ENCODE data around the gene COX5B.
"Not testable (repeated sequence)": the region's sequence is repeated elsewhere in the genome, so short reads cannot be mapped to it uniquely, and the experiment has no call there.

Gene COX5B

DNA sequence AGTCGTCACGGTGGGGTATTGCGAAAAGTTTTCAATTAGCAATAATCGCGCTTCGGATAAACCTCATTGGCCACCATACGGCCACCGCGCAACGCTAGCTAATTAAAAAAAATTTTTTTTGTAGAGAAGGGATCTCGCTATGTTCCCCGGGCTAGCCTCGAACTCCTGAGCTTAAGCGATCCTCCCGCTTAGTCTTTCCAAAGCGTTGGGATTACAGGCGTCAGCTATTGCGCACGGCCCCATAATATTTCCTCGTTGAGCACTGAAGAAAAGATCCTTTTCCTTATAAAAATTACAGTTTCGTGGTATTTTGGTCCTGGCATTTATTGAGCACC lies 18.7 kb downstream of the COX5B start:
- TF ChIP-seq, protein P1, sequence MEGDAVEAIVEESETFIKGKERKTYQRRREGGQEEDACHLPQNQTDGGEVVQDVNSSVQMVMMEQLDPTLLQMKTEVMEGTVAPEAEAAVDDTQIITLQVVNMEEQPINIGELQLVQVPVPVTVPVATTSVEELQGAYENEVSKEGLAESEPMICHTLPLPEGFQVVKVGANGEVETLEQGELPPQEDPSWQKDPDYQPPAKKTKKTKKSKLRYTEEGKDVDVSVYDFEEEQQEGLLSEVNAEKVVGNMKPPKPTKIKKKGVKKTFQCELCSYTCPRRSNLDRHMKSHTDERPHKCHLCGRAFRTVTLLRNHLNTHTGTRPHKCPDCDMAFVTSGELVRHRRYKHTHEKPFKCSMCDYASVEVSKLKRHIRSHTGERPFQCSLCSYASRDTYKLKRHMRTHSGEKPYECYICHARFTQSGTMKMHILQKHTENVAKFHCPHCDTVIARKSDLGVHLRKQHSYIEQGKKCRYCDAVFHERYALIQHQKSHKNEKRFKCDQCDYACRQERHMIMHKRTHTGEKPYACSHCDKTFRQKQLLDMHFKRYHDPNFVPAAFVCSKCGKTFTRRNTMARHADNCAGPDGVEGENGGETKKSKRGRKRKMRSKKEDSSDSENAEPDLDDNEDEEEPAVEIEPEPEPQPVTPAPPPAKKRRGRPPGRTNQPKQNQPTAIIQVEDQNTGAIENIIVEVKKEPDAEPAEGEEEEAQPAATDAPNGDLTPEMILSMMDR (IDR thresholded peaks at IDR 0.05; ENCODE audit: unreplicated experiment in 3 of 3), result peak in 2 of 3 experiments; percentile 5 to 23
- peaks cover 28% of the 10 kb centered on the region for H3K4me1 Mint-ChIP-seq

DNA sequence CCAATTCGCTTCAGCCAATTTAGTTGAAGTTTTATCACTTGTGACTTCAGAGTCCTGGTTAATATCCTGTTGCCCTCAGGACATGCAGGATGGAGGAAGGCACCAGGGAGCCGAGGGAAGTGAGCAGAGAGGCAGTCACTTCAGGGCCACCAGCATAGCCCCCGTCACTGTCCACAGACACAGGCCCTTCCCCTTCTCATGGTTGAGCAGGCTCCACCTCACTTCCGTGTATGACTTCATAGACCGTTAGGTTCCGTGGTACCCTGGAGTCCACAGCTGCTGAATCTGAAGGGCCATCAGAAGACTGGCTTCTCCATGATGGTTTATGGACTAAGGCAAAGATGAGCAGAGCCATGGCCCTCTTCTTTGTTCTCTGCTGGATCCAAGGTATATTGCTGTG lies 23.6 kb downstream of the COX5B start, which contains the start of gene C2orf92:
Gene C2orf92 (plus strand): TSS at position 266 of the 400 bp plus-strand sequence. CDS start 76 bp downstream, at position 342.
- Mint-ChIP-seq H3K9me3 (no peaks in the 10 kb centered on the region), H3K27me3 (ENCODE audit: low read depth) (no peaks in the 10 kb centered on the region), H3K4me3 (no peak within 1 kb of the TSS), H3K36me3 (ENCODE audit: low read depth) (no peaks in the 10 kb centered on the region), H3K27ac (no peak within 1 kb of the TSS), H3K4me1 (peaks cover 14% of the 10 kb centered on the region)
- TF ChIP-seq, protein P1 (IDR thresholded peaks at IDR 0.05; ENCODE audit: unreplicated experiment in 3 of 3), result no peak

More for the DNA sequence above, 18.7 kb downstream of the COX5B start:
- Mint-ChIP-seq H3K27me3 (ENCODE audit: low read depth) (no peaks in the 10 kb centered on the region), H3K36me3 (ENCODE audit: low read depth) (peaks cover 4% of the 10 kb centered on the region), H3K4me3 (peak overlapping the region; percentile 91 to 95 (median 92)), H3K27ac (peak overlapping the region; percentile 89 to 98 (median 96)), H3K9me3 (no peaks in the 10 kb centered on the region)

DNA sequence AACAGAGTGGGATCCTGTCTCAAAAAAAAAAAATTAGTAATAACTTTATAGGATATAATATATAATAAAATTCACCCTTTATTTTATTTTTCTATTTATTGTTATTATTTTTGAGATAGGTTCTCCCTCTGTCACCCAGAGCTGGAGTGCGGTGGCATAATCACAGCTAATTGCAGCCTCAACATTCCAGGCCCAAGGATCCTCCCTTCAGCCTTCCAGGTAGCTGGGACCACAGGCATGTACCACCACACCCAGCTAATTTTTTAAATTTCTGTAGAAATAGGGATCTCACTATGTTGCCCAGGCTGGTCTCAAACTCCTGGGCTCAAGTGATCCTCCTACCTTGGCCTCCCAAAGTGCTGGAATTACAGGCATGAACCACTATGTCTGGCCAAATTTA lies 24.6 kb downstream of the COX5B start:
- Mint-ChIP-seq H3K27ac (no peak overlapping the region), H3K4me3 (no peak overlapping the region), H3K4me1 (peaks cover 14% of the 10 kb centered on the region), H3K9me3 (no peaks in the 10 kb centered on the region), H3K27me3 (ENCODE audit: low read depth) (no peaks in the 10 kb centered on the region), H3K36me3 (ENCODE audit: low read depth) (no peaks in the 10 kb centered on the region)
- TF ChIP-seq, protein P1 (IDR thresholded peaks at IDR 0.05; ENCODE audit: unreplicated experiment in 3 of 3), result no peak

DNA sequence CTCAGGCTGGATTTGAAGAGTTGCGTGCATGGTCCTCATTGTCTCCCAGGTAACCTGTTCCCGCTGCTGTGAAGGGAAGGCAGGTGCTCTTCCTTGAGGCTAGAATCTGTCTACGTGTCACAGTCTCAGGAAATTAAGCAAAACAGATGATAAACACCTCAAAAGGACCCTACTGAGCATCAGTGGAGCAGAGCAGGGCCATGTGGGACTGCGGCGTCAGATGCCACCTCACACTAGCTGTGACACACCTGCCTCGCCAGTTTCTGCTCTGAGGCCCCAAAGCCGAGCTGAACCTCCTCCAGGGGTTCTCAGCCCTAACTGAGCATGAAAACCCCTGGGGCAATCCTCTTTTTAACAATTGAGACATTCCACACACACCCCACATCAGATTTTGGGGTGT lies 25.7 kb downstream of the COX5B start:
- Mint-ChIP-seq H3K27me3 (ENCODE audit: low read depth) (no peaks in the 10 kb centered on the region), H3K4me1 (peaks cover 14% of the 10 kb centered on the region), H3K4me3 (no peak overlapping the region), H3K36me3 (ENCODE audit: low read depth) (no peaks in the 10 kb centered on the region), H3K9me3 (no peaks in the 10 kb centered on the region), H3K27ac (no peak overlapping the region)
- TF ChIP-seq, protein P1 (IDR thresholded peaks at IDR 0.05; ENCODE audit: unreplicated experiment in 3 of 3), result no peak

DNA sequence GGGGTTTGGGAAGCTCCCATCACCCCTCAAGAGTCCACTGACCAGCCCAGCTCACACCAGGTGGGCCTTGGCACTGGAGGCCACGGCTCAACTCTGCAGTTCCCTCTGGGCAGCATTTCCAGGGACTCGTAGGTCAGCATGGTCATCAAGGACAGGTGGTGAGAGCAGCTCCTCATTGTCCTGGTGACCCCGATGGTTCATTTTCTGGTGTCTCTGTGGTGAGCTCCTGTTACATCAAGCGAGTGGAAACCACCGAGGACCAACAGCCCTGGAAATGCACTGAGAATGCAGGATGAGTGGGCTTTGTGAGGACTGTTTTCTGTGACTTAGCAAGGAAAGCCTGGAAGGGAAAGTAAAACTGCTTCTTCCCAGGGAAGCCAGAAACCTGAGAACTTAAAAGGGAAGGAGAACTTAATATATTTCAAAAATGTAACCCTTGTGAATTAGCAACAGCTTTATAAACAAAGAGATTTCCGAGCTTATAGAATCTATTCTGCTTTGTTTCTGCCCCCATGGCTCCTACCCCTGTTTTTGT lies 26.8 kb downstream of the COX5B start:
- H3K9me3 Mint-ChIP-seq; H3K36me3 Mint-ChIP-seq (ENCODE audit: low read depth); H3K4me3 Mint-ChIP-seq; H3K27me3 Mint-ChIP-seq (ENCODE audit: low read depth): not testable (repeated sequence)
- peak overlapping the region in 2 of 3 experiments; percentile 12 to 75 for H3K27ac Mint-ChIP-seq
- H3K4me1 Mint-ChIP-seq, result peaks cover 14% of the 10 kb centered on the region

DNA sequence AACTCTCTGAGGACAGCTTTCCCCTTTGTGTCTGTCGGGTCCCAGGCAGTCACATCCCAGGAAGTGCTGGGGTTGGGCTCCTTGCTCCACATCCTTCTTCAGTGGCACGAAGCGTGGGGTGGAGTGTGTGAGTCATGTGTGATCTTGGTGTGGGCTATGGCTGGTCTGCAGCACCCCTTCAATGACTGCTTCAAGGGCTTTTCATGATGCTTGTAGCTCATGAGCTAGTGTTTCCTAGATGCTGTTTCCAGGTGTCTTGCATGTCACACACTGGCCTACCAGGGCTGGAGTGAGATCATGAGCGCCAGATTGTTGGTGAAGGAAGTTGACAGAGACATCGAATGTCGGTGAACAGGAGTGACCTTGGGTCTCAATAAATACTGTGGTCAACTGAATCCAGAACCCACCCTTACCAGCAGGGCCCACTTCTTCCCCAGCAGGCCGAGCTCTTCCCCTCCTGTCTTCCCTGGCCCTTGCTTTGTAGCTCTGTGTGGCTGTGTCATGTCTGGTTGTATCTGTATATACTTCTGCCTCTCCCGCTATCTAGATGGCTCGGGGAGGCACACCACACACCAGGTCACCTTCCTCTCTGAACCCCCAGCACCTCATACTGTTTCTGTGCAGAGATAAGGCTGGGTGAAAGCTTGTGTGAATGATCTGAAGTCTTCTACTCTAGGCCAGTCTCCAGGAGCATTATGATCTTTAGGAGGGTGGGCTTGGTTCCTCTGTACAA lies 27.5 kb downstream of the COX5B start:
- Mint-ChIP-seq H3K27ac (peak overlapping the region in 2 of 3 experiments; percentile 12 to 75), H3K9me3 (peaks cover 10% of the 10 kb centered on the region), H3K4me3 (no peak overlapping the region), H3K36me3 (ENCODE audit: low read depth) (peaks cover 13% of the 10 kb centered on the region), H3K27me3 (ENCODE audit: low read depth) (no peaks in the 10 kb centered on the region), H3K4me1 (peaks cover 14% of the 10 kb centered on the region)
- TF ChIP-seq, protein P1 (IDR thresholded peaks at IDR 0.05; ENCODE audit: unreplicated experiment in 3 of 3), result no peak
